Activated CD8-positive, alpha-beta memory T cell treated with anti-CD3 and anti-CD28 coated beads for 48 hours (primary cell): ENCODE results near the gene PTCH1.

Experiments used
- DNase-seq, 3 experiments: peaks; one replicate each; pipeline ENCODE4 v3.0.0-alpha.2; 2020; ENCODE audit warnings: low read depth in 2 of 3, low spot score in 2 of 3

Gene PTCH1

DNA sequence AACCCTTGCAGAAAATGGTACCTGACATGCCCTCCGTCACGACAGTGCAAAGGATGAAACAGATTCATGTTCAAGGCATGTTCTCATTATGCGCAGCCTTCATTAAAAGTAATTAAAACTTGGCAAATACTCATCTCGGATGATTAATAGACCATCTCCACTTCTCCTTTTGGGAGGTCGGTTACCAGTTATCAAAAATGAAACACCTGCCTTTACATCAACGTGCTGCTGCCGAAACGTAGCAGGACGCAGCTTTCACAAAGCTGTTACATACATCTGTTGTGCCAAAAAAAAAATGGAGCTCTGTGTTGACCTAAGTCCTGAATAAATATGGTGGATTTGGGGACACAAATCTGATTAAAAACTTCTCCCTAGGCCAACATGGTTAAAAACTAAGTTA is 75.7 kb downstream of the PTCH1 start:
- DNase-seq: no peak

- no peak for DNase-seq
Observed at GRCh38 chr9:95440447-95440846, 76.3 kb downstream of the PTCH1 start.

- no peak for DNase-seq
Observed at GRCh38 chr9:95438561-95439357, 78.0 kb downstream of the PTCH1 start.

DNA sequence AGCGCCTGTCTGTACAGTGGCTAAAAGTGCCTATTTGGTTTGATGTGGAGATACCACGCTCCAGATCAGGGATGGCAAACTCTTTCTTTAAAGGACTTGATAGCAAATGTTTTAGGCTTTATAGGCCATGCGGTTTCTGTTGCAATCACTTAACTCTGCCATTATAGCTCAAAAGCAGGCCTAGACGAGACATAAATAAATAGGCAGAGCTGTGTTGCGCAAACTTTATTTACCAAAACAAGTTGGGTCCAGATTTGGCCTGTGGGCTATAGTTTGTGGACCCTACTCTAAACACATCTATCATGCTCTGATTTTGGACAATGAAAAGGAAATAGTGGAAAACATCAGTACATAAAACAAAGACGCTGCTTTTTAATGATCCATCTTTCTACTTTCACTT is 79.2 kb downstream of the PTCH1 start:
- no peak for DNase-seq

DNA sequence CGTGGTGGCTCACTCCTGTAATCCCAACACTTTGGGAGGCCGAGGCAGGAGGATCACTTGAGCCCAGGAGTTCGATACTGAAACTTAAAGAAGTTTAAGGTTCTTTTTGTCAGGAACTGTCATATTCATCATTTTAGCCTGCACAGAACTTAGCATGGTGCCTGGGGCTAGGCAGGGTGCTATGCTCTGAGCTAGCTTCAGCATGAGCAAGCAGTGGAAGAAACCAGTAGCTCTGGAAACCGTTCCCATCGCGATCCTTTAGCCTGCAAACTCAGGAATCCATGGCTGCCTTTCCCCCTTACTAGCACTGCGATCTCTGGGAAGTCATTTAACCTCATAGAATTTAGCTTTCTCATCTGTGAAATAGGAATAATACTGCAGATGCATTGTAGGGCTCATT is 80.4 kb downstream of the PTCH1 start:
- no peak for DNase-seq

- no peak for DNase-seq
Observed at GRCh38 chr9:95435074-95435728, 81.6 kb downstream of the PTCH1 start.

GRCh38 chr9:95434116-95435073 is 82.4 kb downstream of the PTCH1 start:
- no peak for DNase-seq

GRCh38 chr9:95433096-95433819 is 83.5 kb downstream of the PTCH1 start:
- no peak for DNase-seq

DNA sequence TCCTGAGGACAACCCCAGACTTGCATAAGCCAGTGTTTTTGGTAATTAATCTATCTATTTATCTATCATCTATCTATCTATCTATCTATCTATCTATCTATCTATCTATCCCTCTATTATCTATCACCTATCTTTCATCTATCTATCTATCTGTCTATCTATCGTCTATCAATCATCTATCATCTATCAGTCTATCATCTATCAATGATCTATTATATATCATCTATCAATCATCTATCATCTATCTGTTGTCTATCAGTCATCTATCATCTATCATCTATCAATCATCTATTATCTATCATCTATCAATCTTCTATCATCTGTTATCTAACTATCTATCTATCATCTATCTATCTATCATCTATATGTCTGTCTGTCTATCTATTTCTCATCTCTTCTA is 85.5 kb downstream of the PTCH1 start:
- no peak for DNase-seq

DNA sequence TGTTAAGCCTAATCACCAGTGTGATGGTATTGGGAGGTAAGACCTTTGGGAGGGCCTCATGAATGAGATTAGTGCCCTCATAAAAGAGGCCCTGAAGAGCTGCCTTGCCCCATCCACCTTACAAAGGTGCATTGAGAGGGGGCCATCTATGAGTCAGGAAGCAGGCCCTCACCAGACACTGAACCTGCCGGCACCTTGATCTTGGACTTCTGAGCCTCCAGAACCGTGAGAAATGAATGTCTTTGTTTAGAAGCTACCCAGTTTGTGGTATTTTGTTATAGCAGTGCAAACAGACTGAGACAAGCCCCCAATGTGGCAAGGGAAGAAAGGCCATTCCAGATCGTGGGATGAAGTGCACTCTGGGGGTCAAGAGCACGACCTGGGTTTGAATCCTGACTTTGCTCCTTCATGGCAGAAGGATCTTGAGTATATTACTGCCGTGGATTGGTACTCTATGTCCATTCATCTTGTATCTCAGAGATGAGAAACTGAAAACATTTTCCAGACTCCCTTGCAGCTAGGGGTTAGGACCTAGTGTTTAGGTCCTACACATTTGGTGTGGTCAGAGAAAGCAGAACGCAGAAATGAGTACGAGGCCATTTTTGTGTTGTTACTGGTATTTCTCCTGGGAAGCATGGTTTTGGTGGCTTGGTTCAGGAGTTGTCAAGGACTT is 86.7 kb downstream of the PTCH1 start:
- no peak for DNase-seq

DNA sequence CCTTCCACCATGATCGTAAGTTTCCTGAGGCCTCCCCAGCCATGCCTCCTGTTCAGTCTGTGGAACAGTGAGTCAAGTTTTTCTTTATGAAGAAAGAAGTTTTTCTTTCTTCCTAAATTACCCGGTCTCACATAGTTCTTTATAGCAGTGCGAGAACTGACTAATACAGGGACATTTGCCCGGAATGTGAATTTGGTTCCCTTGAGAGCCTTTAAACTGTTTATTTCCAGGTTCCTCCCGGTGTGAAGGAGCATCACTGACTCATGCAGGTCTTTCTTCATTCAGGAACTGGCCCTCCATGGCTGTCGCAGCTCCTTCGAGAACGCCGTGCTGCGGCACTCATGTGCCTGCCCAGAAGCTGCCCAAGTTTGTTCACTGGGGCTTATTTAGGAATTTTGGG is 87.7 kb downstream of the PTCH1 start:
- DNase-seq: no peak

- peak in 1 of 3 experiments; percentile 3 for DNase-seq
Observed at GRCh38 chr9:95425910-95426551, 90.7 kb downstream of the PTCH1 start.

GRCh38 chr9:95422650-95423049 is 94.1 kb downstream of the PTCH1 start:
- no peak for DNase-seq

DNA sequence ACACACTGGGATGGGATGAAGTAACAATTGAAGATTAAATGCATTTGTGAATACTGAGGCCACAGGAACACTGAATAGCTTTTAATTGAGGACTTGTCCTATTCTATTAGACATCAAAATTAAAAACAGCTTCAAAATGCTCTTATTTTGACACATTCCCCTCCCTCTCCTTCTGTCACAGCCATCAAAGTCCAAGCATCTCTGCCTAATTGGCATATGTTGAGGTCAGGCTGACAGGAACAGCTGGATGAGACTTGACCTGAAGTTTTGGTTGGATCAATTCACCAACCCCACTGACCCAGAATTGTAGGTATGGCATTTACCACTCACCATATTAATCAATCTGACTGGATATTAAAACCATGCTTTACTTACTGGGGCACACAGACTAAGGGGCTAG is 96.3 kb downstream of the PTCH1 start:
- no peak for DNase-seq

- DNase-seq: no peak
Observed at GRCh38 chr9:95419444-95419843, 97.3 kb downstream of the PTCH1 start.

DNA sequence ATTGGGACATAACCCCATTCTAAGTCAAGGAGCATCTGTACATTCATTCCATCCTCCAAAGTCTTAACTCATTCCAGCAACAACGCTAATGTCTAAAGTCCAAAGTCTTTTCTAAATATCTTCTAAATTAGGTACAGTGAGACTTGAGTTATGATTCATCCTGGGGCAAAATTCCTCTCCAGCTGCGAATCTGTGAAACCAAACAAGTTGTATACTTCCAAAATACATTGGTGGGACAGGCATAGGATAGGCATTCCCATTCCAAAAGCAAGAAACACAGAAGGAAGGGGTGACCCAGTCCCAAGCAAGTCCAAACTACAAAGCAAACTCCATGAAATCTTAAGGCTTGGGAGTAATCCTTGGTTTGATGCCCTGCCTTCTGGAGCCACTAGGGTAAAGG is 101.6 kb downstream of the PTCH1 start:
- DNase-seq: no peak

- DNase-seq: no peak
Observed at GRCh38 chr9:95413793-95414192, 103.0 kb downstream of the PTCH1 start.

DNA sequence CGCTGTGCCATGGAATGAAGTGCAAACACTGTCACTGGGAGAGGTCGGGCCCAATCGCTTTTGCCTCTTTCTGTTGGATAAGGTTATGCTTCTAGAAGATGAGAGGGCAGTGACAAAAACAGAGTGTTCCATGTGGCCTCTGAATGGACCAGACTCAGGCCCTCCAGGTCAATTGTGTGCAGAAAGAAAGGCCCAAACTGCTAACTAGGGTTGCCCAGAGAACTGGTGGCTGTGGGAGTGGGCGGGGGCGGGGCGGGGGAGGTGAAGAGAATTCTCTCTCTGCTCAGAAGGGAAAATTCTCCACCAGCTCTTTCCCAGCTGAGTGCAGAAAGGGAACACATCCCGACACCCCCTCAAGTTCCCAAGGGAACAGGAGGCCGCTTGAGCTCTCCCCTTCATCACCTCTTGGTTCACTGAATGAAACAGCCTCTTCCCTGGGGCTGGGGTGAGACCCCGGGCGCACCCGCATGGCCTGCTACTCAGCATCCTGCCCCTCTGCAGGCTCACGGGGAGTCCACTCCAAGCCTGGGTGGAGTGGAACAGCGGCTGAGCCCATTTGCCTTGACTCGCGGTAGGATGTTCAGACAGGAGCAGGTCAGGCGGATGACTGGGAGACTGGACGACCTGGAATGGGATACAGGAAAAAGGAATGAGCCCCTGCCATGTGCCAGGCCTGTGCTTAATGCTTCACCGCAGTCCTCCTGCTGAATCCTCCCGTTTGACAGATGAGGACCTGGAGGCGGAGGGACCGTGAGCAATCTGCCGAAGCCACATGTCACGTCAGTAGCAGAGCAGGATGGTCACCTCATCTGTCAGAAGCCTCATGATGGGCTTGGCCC is 105.5 kb downstream of the PTCH1 start:
- DNase-seq: no peak
